ENCODE measurements around the gene TWSG1.

GRCh38 chr18:9437672-9438071 lies 103.1 kb downstream of the TWSG1 start:
- TF ChIP-seq, protein P1, sequence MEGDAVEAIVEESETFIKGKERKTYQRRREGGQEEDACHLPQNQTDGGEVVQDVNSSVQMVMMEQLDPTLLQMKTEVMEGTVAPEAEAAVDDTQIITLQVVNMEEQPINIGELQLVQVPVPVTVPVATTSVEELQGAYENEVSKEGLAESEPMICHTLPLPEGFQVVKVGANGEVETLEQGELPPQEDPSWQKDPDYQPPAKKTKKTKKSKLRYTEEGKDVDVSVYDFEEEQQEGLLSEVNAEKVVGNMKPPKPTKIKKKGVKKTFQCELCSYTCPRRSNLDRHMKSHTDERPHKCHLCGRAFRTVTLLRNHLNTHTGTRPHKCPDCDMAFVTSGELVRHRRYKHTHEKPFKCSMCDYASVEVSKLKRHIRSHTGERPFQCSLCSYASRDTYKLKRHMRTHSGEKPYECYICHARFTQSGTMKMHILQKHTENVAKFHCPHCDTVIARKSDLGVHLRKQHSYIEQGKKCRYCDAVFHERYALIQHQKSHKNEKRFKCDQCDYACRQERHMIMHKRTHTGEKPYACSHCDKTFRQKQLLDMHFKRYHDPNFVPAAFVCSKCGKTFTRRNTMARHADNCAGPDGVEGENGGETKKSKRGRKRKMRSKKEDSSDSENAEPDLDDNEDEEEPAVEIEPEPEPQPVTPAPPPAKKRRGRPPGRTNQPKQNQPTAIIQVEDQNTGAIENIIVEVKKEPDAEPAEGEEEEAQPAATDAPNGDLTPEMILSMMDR (IDR thresholded peaks at IDR 0.05): no peak
- TF ChIP-seq POLR2A (IDR thresholded peaks at IDR 0.05): no peak

Measured in esophagus squamous epithelium (tissue), 4 donors.